GM20000 (cell line): ENCODE results near the gene ELP5.

ENCODE experiments used
- DNase-seq: peaks from one replicate; pipeline ENCODE4 v3.0.0; 2012; ENCODE audit warnings: low spot score
- CTCF ChIP-seq: IDR thresholded peaks from 2 replicates; pipeline ENCODE4 v1.5.1; 2012; ENCODE audit warnings: mild to moderate bottlenecking, control low read depth; ENCODE audit errors: extremely low read depth, missing control alignments

Gene ELP5

GRCh38 chr17:7293816-7294613 is 42.0 kb downstream of the ELP5 start:
- peak; percentile 42 for DNase-seq
- no peak for TF ChIP-seq CTCF

GRCh38 chr17:7294614-7295153 is 42.7 kb downstream of the ELP5 start, which contains the start of gene YBX2:
Gene YBX2 (minus strand): TSS chr17:7294639. CDS start chr17:7294500, 139 bp downstream.
- peak; percentile 92 for DNase-seq
- no peak for TF ChIP-seq CTCF

GRCh38 chr17:7295230-7296180 is 43.5 kb downstream of the ELP5 start:
- DNase-seq, result peak; percentile 34
- no peak for TF ChIP-seq CTCF

GRCh38 chr17:7296189-7296861 is 44.3 kb downstream of the ELP5 start:
- DNase-seq, result peak; percentile 89
- TF ChIP-seq CTCF, result peak; percentile 99

- no peak for TF ChIP-seq CTCF
- DNase-seq, result no peak
These were observed 52.2 kb downstream of the ELP5 start for GRCh38 chr17:7304179-7304578.

- DNase-seq, result peak; percentile 98
- TF ChIP-seq CTCF, result no peak
These were observed 55.1 kb downstream of the ELP5 start, which contains the start of gene EIF5A for GRCh38 chr17:7306911-7307685. Gene EIF5A (plus strand): TSS chr17:7307628. CDS start chr17:7309636, 2,008 bp downstream.
